GM12891 (cell line): ENCODE measurements around the gene GSTM2.

ENCODE experiments used
- POLR2A ChIP-seq: IDR thresholded peaks from 2 replicates; pipeline ENCODE4 v1.6.1; 2011; ENCODE audit warnings: low read depth, low read length, control low read depth
- POU2F2 ChIP-seq: IDR thresholded peaks from 2 replicates; pipeline ENCODE4 v1.6.1; 2011; ENCODE audit warnings: low read depth, mild to moderate bottlenecking, control low read depth, low read length, moderate library complexity

DNA sequence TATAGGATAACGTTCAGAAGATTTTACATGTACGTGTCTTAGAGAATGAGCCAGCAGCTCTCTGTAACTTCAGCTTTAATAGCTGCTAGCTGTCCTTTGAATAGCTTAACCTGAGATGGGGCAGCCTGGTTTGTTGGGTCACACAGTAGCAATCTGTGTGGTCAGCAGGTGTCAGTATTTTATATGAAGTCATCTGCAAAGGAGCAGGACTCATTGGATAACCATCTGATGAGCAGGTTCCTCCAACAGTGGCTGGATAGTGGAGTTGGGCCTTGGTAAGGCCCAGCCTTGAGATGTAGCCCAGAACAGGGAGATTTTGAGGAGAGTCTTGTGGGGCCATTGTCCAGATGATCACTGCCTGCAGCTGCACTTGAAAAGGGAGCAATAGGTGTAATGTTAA is 50.6 kb downstream of the GSTM2 start:
- TF ChIP-seq POLR2A (no peak), POU2F2 (no peak)
